GM19240 (cell line): ENCODE results near the gene PIK3R1.

Source experiments
- DNase-seq: peaks from one replicate; pipeline ENCODE4 v3.0.0; 2011; ENCODE audit warnings: low spot score; ENCODE audit not compliant: insufficient read length

The PIK3R1 gene

DNA sequence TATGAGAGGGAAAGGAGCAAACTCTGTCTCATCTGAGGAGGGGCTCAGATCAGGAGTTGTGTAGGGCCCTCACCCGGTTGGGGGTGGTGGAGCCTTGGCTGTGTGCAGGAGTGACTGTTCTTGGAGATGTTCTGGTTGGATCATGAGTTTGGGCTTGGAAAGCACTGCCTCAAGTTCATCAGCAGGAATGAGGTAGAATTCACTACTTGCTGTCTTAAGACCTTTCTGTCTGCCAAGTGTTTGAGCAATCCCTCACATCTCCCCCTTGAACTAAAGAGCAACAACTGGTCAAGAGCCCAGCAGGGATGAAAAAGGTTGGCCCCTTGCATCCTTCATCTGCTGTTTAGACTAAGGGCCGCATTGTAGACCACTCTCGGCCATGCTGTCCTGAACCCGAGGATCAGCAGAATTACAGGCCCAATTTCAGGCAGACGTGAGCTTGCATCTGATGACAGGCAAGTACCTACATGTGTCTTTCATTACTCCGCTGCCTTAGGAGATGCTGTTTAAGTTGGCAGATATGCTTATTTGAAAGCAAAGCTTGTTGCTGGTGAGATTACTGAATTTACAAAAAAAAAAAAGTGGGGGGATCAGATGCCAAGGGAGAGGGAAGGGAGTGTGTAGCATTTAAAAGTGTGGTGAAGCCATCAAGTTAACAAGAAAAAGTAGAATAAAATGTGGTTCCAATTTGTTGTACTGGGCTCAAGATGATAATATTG lies 36.4 kb downstream of the PIK3R1 start:
- no peak for DNase-seq

DNA sequence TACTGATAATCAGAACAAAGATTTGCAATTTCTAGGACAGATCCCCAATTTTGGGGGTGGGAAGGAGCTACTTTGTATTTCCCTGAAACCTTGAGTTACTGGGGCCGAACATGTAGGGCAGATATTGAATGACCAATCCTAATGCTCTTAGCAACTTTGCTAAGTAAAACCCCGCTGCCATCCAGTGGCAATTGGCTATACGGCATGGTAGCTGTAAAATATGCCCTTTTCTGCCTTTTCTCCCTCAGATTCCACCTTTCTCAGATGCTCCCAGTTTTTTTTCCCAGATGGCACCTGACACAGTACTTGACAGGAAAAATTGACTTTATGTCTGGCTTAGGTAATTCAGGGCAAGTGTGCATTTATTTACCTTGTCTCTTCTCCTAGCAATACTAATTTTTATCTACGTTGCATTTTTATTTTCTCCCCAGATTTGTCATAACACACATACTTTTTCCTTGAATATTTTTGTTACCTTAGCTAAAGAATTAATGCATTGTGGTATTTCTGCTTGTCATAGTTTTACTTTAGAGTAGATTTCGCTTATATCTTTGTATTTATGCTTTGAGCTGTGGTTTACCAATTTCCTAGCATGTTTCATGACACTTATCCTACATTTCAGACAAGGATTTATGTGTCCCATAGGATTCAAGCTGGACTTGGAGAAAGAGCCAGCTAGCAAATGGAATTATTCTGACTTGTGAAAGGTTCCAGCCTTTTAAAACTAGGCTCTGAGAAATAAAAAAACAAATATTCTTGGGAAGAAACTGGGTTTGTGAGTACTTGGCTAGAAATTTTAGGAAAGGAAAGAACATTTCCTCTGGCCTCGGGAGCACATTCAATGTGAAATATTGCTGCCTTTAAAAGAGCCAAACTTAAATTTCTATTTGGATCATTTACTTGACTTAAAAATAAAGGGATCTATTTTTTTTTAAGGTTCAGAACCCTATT lies 37.4 kb downstream of the PIK3R1 start:
- peak; percentile 38 for DNase-seq

DNA sequence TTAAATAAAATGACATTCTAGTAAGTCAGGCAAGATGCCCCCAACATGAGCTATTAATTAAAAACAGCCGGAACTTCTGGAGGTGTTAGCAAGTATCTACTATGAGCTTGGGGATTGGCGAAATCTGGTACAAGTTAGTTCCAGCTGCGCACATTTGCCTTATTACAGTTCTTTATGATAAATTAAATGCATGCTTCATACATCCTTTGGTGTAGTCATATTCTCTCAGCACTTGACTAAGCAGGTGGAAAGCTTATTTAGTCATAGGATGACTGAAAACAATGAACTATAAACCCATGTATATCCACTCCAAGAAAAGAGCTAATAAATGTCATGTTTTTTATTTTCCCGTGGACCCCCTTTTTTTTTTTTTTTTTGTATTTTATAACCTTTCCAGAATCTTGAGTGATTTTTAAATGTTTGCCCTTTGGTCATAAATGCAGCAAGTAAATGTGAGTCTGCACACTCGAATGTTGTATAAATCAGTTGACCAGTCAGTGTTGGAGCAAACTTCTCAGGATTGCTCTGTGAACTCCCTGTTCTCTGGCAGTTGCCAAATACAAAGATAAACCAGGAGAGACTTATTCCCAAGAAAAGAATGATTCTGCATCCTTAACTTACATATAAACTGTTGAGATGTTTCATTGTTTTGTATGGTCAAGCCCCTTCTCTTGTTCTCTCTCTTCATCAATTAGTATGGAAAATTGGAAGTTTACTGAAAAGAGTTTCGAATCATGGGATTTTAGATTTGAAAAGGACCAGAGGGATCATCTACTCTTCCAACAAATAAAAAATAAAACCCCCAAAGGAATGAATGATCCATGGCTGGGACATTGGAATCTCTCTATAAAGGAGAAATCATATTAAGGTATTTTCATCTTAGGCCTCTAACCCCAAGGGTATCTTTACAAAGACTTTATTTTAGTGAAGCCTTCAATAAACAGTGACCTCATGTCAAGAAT lies 38.3 kb downstream of the PIK3R1 start:
- DNase-seq: no peak

DNA sequence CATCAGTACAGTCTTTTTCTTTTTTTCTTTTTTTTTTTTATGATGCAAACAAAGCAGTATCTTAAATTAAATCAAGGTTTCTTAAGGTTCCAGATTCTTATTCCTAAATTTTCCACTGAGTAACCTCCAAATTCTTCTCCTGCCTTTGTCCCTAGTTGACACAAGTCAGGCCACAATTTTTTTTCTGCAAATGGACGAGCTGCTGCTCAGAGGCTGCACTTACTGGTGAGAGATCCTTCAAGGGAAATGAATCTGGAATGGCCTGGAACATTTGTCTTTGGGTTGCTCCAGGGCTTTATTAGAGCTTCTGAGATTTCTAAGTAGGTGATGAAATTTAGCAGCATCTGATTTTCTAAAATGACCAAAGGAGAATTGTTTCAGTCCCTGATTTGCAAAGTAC lies 39.3 kb downstream of the PIK3R1 start:
- no peak for DNase-seq

DNA sequence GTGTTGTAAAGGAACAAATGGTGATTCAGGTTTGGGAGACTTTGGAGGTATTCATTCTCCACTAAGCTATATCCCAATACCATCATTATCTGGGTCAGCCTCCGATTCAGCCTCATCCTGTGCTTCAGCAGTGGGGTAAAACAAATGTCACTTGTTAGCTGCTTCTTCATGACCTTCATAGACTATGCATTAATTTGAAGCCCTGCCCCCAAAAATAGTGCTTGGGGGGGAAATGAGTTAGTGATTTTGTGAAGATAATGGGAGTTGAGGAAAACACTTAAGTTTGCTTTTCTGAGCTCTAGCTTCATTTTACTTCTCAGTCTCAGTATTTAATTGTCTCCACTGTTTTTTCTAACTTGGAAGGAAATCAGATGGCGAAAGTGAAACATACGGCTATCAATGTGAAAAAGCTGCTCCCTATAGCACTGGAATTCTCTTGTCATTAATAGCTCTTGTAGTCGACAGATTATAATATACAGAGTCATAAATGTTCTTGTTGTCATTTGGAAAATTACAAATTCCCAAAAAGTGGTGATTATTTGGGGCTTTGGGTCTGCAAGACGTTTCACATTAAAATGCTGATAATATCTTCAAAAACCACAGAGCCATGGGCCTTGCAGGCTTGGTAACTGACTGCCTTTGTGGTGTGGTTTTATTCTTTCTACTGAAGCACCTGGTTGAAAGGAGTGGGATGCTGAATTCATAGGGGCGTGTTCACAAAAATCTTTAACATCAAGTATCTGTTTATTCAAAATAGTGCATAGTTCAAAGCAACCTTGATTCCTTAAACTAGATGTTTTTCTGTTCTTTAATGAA lies 40.0 kb downstream of the PIK3R1 start:
- DNase-seq: no peak

DNA sequence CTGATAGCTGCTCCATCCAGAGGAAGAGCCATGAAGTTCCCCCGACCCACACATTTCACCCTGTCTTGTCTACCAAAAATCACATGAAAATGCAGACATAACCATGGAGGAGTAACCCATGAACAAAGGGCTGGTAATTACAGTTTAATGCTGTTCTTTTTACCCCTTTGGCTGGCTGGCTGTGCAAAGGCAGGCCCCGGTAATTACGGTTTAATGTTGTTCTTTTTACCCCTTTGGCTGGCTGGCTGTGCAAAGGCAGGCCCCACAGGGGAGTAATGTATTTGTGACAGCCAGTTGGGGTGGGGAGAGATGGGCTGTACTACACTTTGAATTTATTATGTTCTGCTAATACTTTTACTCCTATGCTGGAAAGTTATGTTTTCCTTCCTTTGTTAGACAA lies 41.7 kb downstream of the PIK3R1 start:
- DNase-seq: no peak

DNA sequence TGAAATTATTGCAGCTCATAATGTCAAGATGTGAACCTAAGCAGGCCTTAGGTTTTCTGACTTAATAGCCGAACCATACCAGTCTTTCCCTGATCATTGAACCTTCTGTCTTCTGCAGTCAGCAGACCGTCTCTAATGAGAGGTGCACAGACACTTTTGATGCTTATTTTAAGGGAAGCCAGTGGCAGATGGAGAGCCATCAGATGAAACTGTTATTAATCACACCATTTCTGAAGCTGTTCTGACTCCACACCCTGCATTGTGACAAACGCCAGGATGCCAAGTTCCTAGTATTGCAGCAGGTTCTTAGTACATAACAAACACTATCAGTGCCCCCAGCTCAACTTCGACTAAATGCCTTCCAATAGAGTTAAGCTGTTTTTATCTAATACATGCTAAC lies 43.0 kb downstream of the PIK3R1 start:
- no peak for DNase-seq

DNA sequence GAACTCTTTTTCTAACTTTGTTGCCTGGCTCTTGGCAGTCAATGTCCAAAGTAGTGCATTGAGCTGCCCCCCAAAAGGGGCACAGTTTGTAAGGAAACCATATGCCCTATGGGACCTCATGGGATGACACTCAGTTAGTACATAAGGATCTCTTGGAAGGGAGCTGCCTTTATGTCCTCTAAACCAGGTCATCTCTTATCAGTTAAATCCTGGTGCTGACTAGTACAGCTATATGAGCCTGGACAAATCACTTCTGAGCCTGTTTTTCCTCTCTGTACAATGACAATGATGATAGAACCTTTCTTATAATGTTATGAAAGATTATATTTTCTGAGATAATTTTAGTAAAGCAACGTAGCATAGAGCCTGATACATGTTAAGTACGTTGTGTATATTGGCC lies 44.1 kb downstream of the PIK3R1 start:
- DNase-seq: no peak

DNA sequence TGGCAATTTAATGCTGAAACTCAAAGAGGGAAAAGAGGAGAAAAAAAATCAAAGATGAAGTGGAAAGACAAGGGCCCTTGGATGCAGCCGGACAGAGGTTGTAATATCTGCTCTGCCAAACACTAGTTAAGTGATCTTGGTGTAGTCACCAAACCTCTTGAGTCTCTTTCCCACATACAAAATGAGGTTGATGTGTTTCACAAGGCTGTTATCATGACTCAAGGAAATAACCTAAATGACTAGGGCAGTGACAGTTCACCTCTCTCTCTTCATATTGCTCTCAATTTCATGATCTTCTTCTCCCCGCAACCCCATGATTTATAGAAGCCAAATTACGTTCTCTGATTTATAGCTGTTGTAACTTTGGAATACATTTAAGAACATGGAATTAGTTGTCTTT lies 44.9 kb downstream of the PIK3R1 start:
- DNase-seq: no peak

DNA sequence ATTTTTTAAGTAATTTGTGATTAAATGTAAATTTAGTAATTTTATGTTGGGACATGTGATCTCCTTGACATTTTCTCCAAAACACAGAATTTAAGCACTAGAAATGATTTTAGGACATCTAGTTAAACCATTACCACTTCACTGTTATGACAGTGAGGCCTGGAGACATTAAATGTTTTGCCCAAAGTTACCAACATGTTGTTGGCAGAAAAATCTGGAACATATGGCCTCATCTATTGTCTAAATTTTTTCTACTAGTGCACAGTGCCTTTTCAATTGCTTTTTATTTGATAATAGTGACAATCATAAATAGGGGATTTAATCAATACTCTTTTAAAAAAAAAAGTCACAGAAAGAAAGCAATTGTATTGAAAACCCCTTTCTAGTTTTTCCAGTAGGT lies 45.6 kb downstream of the PIK3R1 start:
- DNase-seq: no peak

DNA sequence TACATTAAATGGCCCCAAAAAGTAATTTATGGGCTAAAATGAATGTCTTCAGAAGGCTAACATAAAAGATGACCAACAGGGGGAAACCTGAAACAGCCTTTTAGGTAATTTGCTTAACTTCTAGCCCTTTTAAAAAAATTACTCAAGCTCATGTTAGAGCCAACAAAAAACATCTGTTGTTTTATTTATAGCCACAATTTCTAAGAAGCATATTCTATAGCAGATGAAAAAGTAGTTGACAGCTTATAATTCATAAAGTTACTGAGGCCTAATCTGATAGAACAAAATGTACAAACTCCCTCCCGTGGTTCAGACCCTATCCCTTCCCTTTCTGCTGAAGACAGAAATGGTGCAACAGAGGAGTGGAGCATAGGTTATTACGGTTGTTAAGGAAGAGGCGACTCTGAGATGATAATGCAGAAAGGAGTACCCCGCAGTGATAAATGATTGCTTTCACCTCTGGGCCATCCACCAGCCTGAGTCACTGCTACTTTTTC lies 46.1 kb downstream of the PIK3R1 start:
- DNase-seq: no peak

DNA sequence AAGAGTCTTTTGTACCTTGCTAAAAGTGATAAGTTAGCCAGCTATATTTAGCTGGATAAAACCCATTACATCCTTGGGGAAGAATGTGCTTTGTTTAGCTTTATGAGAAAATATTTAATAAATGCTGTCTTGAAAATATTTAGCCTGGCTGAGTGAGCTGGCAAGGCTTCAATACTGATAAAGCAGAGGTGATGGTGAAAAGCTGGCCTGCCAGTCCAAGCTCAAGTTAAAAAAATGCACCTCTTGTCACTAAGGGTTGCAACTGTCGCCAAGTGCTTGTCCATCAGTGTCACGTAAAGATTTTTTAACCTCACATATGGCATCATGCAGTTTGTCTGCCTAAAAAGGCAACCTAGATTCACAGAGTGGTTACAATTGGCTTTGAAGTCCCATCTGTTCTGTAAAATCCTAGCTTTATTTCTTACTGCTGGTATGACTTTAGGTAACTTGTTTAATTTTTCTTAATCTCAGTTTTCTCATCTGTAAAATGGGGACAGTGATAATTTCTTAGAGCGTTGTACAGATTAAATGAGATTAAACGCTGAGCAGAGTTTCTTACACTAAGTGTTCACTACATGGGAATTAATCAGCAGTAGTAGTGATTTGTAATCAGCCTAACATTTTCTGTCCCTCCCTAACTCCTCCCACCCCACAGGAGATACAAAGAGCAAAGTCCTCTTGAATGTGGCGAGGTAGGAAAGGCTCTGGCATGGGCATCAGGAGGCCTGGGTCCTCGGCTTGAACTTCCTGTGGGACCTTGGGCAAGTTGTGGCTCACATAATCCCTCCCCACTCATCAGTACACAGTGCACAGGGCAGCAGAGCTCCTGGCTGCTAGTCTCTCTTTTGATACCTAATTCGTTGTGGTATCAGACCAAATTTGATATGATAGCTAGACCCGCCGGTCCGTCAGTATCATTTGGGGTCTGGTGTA lies 48.7 kb downstream of the PIK3R1 start:
- no peak for DNase-seq

DNA sequence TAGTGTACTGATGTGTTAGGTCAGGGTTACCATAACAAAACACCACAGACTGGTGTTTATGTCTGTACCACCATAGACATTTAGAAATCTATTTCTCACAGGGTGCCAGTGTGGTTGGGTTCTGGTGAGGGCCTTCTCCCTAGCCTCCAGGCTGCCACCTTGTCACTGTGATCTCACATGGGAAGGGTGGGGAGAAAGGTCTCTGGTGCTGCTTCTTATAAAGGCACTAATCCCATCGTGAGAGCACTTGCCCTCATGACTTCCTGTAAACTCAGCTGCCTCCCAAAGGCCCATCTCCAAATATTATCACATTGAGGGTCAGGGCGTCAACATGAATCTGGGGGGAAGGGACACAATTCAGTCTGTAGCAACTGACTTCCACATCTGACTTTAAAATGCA lies 49.8 kb downstream of the PIK3R1 start:
- no peak for DNase-seq

DNA sequence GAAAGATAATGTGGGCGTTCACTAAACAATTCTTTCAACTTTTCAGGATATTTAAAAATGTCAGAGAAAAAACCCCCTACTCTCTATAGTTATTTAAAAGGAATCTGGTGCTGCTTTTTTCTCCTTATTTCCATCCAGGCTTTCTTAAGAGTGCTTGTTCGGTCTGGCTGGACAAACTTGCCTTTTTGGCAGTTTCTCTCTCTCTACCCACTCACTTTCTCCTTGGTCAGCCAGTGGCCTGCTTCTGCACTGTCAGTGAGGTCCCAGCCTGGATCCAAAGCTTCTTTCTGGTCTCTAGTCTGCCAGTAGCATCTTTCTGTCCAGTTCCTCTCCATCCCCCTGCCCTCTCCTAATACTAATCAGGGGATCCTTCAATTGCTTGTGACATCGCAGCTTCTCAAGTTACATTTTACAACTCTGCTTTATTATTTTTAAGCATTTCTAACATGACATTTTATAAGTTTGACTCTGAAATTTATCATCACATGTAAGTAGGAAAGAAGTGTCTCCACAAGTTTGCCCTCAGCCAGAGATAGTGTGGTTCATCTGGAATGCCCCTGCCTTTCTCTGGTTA lies 50.4 kb downstream of the PIK3R1 start:
- no peak for DNase-seq

DNA sequence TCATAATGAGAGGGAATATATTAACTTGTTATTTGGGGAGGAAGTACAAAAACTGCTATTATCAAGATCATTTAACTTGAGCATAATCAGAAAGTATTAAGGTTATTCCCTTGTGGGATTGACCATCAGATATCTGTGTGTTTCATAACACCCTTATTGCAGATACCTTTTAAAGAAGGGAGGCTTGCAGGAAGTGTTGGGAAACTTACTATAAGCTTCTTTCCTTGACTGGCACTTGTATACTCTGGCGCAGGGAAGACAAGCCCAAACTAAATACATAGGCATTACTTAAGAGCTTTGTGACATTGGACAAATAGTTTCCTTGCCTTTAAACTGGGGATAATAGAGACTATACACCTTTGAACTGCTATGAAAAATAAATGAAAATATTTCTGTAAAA lies 50.9 kb downstream of the PIK3R1 start:
- DNase-seq: no peak

DNA sequence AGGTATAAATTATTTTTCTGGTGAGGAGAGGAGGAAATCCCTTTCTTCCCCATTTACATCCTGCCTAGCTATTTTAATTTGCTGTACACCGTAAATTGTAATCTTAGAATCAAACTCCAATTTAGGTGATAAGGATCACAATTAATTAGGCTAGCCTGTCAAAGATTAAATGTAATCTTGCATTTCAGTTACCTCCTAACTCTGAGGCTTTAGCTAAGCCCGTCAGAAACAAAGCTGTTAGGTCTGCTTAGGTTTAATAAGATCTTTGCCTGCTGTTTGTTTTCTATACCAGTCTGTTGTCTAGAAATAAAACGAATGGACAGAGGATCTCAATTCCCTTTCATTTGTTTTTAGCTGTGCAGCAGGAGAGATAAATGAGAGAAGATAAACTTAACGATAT lies 51.5 kb downstream of the PIK3R1 start:
- DNase-seq: no peak

DNA sequence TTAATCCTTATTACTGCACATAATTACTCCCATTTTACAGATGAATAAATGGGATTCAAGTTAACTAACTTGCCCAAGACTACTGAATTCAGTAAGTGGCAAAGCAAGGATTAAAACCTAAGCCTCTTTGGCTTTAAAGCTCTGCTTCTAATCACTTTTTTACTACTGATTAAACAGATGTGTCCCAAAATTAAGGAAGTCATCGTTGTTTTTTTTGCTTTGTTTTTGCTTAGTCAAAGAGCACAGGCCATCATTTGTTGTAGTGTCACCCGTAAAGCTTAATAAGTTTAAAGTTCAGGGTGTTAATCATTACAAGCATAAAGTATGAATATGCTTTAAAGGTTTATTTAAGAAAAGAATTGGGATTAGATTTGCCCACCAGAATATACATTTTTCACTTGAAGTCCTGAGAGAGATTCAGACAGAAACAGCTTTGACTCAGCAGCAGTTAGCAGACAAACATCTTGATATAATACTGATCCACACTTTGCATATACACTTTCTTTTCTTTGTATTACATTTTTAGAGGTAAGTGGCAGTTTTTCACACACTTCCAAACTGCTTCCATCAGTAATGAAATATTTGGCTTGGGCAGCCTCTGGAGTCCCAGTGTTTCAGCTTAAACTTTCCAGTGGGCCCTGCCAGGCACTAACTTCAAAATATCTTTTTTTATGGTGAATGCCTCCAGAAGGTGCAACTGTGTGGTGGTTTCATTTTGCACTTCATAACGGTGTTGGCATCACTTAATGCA lies 52.7 kb downstream of the PIK3R1 start:
- DNase-seq: no peak

DNA sequence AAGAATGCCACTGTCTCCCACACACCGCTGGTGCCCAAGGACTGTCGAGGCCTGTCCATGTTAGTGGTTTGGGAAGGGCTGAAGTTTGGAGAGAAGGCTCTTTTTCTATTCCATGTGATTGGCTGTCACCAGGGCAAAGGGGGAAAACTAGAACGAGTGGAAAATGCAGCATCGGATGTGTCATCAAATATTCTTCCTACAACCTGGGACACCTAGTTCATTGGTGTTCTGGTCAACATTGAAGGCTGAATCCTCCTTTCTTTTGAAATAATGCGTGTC lies 53.2 kb downstream of the PIK3R1 start:
- no peak for DNase-seq

DNA sequence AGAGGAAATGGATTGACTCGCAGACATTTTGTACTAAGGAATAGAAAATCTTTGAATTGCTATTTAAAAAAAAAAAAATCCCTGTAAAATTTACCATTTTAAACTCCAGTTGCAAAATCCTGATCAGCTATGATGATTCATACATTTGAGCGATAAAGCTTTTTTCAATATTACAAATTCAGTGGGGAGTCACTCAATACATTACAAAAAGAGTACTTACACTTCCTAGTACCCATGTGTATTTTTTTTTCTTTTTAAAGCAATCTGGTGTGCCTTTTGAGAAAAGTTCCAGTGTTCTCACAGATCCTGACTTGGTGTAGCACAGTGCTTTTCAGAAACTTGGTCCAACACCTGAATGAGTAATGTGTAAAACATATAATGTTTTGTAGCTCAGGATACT lies 54.3 kb downstream of the PIK3R1 start:
- DNase-seq: no peak
